22Rv1 (cell line): Measurements from ENCODE around the gene TUBGCP2.

Experiments used
- ZFX ChIP-seq: fragments of 450-650 bp; IDR thresholded peaks from 2 replicates; pipeline ENCODE4 v1.6.1; 2017; ENCODE audit warnings: antibody characterized with exemption, borderline replicate concordance
- TF ChIP-seq, protein P1 (sequence below): fragments of 450-650 bp; IDR thresholded peaks from 2 replicates; pipeline ENCODE4 v1.5.1; 2017; ENCODE audit warnings: mild to moderate bottlenecking

DNA sequence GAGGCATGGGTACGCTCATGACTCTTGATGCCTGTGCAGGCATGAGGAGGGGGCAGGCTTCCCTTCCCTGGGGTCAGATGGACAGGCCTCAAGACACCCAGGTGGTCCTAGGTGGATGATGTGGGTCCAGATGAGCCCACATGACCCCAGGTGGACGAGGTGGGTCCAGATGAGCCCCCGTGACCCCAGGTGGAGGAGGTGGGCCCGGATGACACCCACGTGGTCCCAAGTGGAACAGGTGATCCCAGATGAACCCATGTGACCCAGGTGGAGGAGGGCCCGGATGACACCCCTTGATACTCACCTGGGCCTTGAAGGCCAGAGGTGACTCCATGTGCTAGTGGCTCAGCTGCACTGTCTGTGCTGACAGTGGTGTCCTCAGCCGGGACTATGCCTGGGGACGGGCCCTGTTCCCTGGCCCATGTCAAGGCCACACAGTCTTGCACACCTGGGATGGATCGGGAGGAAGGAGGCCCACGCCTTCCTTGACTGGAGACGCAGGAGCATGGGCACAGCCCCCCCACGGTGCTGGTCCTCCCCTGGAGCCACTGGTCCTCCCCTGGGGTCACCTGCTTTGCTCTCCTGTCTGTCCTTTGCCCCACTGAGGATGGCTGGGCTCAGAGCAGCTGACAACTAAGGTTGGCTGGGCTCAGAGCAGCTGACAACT lies 41.7 kb upstream of the TUBGCP2 start:
- TF ChIP-seq, protein P1, sequence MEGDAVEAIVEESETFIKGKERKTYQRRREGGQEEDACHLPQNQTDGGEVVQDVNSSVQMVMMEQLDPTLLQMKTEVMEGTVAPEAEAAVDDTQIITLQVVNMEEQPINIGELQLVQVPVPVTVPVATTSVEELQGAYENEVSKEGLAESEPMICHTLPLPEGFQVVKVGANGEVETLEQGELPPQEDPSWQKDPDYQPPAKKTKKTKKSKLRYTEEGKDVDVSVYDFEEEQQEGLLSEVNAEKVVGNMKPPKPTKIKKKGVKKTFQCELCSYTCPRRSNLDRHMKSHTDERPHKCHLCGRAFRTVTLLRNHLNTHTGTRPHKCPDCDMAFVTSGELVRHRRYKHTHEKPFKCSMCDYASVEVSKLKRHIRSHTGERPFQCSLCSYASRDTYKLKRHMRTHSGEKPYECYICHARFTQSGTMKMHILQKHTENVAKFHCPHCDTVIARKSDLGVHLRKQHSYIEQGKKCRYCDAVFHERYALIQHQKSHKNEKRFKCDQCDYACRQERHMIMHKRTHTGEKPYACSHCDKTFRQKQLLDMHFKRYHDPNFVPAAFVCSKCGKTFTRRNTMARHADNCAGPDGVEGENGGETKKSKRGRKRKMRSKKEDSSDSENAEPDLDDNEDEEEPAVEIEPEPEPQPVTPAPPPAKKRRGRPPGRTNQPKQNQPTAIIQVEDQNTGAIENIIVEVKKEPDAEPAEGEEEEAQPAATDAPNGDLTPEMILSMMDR: no peak
- TF ChIP-seq ZFX: no peak
